Stimulated activated memory B cell treated with anti-CD40 and anti-IgM and Interleukin-4, amounts not matched to agents 10 μg/mL and 1 μg/mL and 100 μg/mL, for 72 hours (primary cell): ENCODE measurements around the gene HOXD3.

ENCODE experiments used
- ATAC-seq: fragments of 150-1000 bp; cut with Tn5 transposase; 2 replicates; pipeline ENCODE4 v1.10.0; 2021
- H3K27ac Mint-ChIP-seq: one replicate; pipeline ENCODE4 v1.8.0; 2022; ENCODE audit warnings: mild to moderate bottlenecking, mixed read lengths
- H3K27me3 Mint-ChIP-seq: one replicate; pipeline ENCODE4 v1.8.0; 2022; ENCODE audit warnings: mixed read lengths
- H3K36me3 Mint-ChIP-seq: one replicate; pipeline ENCODE4 v1.8.0; 2022; ENCODE audit warnings: mixed read lengths
- H3K4me1 Mint-ChIP-seq: one replicate; pipeline ENCODE4 v1.8.0; 2022; ENCODE audit warnings: mixed read lengths
- H3K4me3 Mint-ChIP-seq: one replicate; pipeline ENCODE4 v1.8.0; 2022; ENCODE audit warnings: mild to moderate bottlenecking, moderate library complexity, mixed read lengths
- H3K9me3 Mint-ChIP-seq: one replicate; pipeline ENCODE4 v1.8.0; 2022; ENCODE audit warnings: mixed read lengths

Gene HOXD3

GRCh38 chr2:176117823-176118371, 39.2 kb upstream of the HOXD3 start:
- Mint-ChIP-seq H3K9me3 (no peaks in the 10 kb centered on the region), H3K4me3 (no peak overlapping the region), H3K27me3 (peaks cover 79% of the 10 kb centered on the region), H3K36me3 (no peaks in the 10 kb centered on the region), H3K4me1 (peaks cover 7% of the 10 kb centered on the region), H3K27ac (no peak overlapping the region)
- ATAC-seq = no peak

DNA sequence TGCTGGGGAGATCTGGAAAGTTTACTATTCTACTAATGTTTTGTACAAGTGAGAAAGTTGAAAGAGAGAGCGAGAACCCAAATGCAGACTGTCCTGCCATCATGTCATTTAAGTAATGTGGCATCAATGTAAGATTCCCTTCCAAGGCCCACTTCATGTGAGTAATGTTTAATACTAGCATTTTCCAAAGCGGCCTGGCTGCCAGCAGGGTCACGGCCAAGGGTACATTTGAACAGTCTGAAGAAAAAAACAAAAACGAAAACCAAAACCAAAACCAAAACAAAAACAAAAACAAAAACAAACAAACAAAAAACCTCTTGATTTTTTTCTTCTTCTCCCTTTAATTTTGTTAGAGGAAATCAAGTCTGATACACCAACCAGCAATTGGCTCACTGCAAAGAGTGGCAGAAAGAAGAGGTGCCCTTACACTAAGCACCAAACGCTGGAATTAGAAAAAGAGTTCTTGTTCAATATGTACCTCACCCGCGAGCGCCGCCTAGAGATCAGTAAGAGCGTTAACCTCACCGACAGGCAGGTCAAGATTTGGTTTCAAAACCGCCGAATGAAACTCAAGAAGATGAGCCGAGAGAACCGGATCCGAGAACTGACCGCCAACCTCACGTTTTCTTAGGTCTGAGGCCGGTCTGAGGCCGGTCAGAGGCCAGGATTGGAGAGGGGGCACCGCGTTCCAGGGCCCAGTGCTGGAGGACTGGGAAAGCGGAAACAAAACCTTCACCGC, 38.3 kb upstream of the HOXD3 start:
- Mint-ChIP-seq H3K36me3 (no peaks in the 10 kb centered on the region), H3K4me3 (no peak overlapping the region), H3K9me3 (no peaks in the 10 kb centered on the region), H3K4me1 (peaks cover 7% of the 10 kb centered on the region), H3K27me3 (peaks cover 77% of the 10 kb centered on the region), H3K27ac (no peak overlapping the region)
- ATAC-seq = no peak

DNA sequence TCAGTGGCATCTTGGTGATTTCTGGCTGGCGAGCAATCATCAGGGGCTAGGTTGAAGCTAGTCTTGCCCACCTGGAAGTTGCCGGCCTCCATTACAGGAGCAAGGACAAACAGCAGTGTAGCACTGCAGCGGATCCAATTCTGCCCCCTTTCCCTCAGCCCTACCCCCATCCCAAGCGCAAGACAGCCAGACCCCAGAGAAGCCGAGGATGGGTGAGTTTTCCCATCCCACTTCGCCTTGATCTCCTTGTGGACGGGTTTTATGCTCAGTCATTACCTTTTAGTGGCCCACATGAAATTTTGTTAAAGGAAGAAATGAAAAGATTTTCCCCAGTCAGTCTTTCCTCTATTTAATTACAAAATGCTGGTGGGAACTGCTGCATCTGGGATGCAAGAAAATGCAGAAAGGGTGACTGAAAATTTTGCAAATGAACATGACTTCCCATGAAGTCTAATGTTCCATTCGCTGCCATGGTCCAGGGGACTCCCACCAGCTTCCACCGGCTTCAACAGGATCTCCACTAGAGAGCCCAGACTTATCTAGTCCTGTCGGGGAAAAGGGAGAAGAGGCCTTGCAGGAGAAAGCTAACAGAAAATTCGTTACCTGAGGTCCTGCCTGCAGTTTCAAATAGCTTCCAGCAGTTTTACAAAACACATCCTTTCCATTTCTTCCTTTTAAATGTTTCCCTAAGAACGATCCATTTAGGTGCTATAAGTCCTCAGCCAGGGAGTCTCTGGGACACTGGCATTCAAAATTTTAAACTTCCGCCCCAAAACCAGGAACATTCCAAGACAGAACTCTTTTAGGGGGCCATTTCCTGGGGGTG, 36.5 kb upstream of the HOXD3 start:
- Mint-ChIP-seq H3K4me3 (no peak overlapping the region), H3K36me3 (no peaks in the 10 kb centered on the region), H3K9me3 (no peaks in the 10 kb centered on the region), H3K27me3 (peaks cover 81% of the 10 kb centered on the region), H3K4me1 (peaks cover 7% of the 10 kb centered on the region), H3K27ac (no peak overlapping the region)
- no peak for ATAC-seq

DNA sequence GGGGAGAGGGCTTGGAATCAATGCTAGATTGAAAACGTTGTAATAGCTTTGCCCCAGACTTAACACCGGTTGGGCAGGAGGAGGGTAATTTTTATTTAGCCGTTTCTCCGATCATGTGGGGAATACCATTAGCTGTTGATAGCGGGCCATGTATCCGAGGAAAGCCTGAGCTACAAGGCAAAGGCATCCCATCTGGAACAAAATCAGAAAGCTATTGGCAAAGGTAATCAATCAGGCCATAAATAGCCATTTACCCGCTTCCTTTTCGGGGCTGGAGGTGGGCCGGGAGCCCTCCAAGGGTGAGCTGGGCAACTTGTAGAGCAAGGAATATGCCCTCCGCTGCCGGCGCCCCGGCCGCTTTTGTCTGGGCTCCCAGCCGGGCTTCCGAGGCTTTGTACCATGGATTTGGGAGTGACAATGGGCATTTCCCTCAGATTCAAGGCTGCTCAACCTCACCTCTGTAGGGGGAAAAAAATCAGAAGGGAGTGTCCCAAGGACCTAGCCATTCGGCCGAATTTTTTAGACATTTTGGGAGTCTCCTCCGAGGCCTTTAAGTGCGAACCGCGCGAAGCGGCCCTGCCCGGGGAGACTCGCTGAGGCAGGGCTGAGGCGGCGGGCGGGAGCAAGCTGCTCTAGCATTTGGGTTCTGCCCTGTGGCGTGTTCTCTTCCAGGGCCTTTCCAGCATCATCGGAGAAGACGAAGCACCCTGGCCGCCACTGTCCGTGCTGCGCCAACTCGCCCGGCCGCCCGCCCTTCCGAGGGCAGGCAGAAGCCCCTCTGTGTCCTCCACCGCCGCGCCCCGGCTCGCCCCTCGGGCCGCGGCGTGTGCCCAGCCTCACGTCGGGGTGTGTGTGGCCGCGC, 35.7 kb upstream of the HOXD3 start:
- H3K4me3 Mint-ChIP-seq = no peak overlapping the region
- H3K27ac Mint-ChIP-seq = no peak overlapping the region
- H3K4me1 Mint-ChIP-seq = peaks cover 7% of the 10 kb centered on the region
- H3K9me3 Mint-ChIP-seq = no peaks in the 10 kb centered on the region
- H3K36me3 Mint-ChIP-seq = no peaks in the 10 kb centered on the region
- ATAC-seq = no peak
- H3K27me3 Mint-ChIP-seq = peaks cover 81% of the 10 kb centered on the region

GRCh38 chr2:176122052-176122682, 34.9 kb upstream of the HOXD3 start:
- Mint-ChIP-seq H3K9me3 (no peaks in the 10 kb centered on the region), H3K27ac (no peak overlapping the region), H3K4me1 (peaks cover 7% of the 10 kb centered on the region), H3K27me3 (peaks cover 81% of the 10 kb centered on the region), H3K4me3 (no peak overlapping the region), H3K36me3 (no peaks in the 10 kb centered on the region)
- ATAC-seq = no peak

- peaks cover 7% of the 10 kb centered on the region for H3K4me1 Mint-ChIP-seq
- peaks cover 81% of the 10 kb centered on the region for H3K27me3 Mint-ChIP-seq
- no peaks in the 10 kb centered on the region for H3K36me3 Mint-ChIP-seq
- no peak for ATAC-seq
- no peaks in the 10 kb centered on the region for H3K9me3 Mint-ChIP-seq
- no peak within 1 kb of the TSS for H3K4me3 Mint-ChIP-seq
- H3K27ac Mint-ChIP-seq = no peak within 1 kb of the TSS
Observed at GRCh38 chr2:176122683-176123410, 34.3 kb upstream of the HOXD3 start, which contains the start of gene HOXD9. TSS of gene HOXD9 (plus strand) at chr2:176122719. CDS start at chr2:176122769, 50 bp downstream.

DNA sequence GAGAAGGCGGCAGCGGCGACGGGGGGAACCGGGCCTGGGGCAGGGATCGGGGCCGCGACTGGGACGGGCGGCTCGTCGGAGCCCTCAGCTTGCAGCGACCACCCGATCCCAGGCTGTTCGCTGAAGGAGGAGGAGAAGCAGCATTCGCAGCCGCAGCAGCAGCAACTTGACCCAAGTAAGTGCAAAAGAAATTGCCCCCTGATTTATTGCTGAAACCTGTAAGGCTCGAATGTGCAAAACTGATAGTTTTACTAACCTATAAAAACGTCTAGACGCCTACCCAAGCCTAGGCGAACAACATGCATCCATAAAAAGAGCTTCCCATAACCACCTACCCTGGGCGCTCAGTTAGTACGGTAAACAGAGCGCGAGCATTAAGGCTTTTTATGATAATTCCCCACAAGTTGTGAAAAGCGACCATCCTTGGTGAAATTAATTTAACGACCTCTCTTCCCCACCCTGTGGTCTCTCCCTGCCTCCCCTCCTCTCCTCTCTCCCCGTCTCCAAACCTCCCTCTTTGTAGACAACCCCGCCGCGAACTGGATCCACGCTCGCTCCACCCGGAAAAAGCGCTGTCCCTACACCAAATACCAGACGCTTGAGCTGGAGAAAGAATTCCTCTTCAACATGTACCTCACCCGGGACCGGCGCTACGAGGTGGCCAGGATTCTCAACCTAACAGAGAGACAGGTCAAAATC, 33.5 kb upstream of the HOXD3 start:
- Mint-ChIP-seq H3K27ac (no peak overlapping the region), H3K27me3 (peaks cover 81% of the 10 kb centered on the region), H3K9me3 (no peaks in the 10 kb centered on the region), H3K36me3 (no peaks in the 10 kb centered on the region), H3K4me3 (no peak overlapping the region), H3K4me1 (peaks cover 13% of the 10 kb centered on the region)
- ATAC-seq = no peak

DNA sequence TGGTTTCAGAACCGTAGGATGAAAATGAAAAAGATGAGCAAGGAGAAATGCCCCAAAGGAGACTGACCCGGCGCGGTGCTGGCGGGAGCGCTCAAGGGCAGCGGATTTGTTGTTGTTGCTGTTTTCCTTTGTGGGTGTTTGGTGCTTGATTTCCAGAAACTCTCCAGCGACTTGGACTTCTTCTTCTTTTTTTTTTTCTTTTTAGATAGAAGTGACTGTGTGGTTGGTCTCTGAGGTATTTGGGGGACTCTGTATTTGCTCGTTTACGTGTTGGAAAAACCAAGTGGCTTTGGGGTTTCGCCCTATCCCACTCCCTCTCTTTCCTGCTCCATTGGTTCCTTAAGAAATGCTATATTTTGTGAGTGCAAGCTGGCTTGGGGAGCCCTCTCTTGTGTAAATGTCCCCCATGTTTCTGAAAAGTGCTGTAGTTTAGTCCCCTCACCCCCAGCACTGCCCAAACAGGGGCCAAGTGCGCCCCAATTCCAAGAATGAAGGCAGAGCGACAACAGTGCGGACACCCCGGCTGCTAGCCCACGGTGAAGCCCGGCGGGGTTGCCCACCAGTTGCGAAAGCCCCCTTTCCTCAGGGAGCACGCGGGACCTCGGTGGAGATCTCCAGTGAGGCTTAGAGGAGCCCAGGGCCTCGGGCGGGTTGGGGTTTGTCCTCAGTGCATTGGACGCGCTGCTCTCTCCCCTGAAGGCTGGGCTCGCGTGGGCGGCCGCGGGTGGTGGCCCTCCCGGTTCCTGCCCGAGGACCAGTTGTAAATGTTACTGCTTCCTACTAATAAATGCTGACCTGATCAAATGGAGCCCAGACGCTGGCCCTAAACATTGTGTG, 32.8 kb upstream of the HOXD3 start:
- no peak for ATAC-seq
- Mint-ChIP-seq H3K4me1 (peaks cover 13% of the 10 kb centered on the region), H3K9me3 (no peaks in the 10 kb centered on the region), H3K36me3 (no peaks in the 10 kb centered on the region), H3K27me3 (peaks cover 81% of the 10 kb centered on the region), H3K27ac (no peak overlapping the region), H3K4me3 (no peak overlapping the region)

DNA sequence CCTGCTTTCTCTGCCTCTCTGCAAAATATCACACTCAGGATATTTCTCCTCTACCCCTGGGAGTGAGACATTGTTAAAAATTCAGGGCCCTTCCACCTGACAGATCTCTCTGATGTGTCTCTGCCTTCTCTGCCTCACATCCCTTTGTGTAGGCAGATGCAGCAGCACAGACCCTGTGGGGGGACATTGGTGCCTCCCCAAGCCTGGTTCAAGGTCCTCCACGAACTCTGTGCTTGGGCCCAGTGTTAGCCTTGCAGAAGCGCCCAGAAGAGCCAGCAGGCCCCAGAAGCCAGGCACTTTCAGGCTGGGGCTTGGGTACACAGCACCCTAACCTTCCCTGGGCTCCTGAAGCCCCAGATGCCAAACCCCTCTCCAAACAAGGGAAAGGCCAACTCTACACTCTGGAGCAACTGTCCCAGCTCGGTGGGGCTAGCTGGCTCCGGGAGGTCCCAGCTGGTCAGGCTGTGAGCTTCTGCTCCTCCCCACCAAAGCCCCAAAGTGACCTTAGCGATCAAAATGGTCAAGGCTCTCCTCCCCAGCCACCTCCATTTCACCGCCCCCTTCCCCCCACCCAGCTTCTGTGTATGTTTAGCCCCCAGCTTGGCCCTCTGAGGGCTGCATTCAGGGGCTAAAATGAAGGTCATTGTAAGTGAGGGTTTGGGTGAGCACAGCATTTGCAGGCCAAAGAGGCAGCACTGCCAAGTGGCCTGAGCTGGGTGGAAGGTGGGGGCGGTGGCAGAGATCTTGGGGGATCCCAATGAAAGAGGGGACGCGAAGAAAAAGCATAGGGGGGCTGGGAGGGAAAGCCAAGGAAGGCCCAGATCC, 31.9 kb upstream of the HOXD3 start:
- H3K9me3 Mint-ChIP-seq = no peaks in the 10 kb centered on the region
- no peaks in the 10 kb centered on the region for H3K36me3 Mint-ChIP-seq
- H3K4me3 Mint-ChIP-seq = no peak overlapping the region
- no peak for ATAC-seq
- H3K27me3 Mint-ChIP-seq = peaks cover 73% of the 10 kb centered on the region
- peaks cover 13% of the 10 kb centered on the region for H3K4me1 Mint-ChIP-seq
- no peak overlapping the region for H3K27ac Mint-ChIP-seq

DNA sequence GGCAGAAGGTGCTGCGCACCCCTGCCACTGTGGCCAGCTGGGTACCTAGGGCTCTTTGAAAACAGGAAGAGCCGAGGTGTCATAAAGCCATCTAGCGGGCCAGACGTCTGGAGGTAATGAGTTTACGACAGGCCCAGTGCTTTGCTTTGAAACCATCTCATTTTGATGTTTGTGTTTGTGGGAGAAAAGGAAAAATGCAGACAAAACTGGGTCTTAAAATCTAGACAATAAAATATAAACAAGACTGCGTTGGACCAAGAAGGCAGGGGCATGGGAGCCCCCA, 31.4 kb upstream of the HOXD3 start:
- Mint-ChIP-seq H3K36me3 (no peaks in the 10 kb centered on the region), H3K9me3 (no peaks in the 10 kb centered on the region), H3K27me3 (peaks cover 70% of the 10 kb centered on the region), H3K27ac (no peak overlapping the region), H3K4me1 (peaks cover 13% of the 10 kb centered on the region), H3K4me3 (no peak overlapping the region)
- no peak for ATAC-seq

- ATAC-seq = no peak
- H3K36me3 Mint-ChIP-seq = no peaks in the 10 kb centered on the region
- H3K9me3 Mint-ChIP-seq = no peaks in the 10 kb centered on the region
- H3K4me1 Mint-ChIP-seq = peaks cover 15% of the 10 kb centered on the region
- H3K27me3 Mint-ChIP-seq = peaks cover 75% of the 10 kb centered on the region
- no peak overlapping the region for H3K4me3 Mint-ChIP-seq
- H3K27ac Mint-ChIP-seq = no peak overlapping the region
Observed at GRCh38 chr2:176126929-176127773, 30.0 kb upstream of the HOXD3 start.

DNA sequence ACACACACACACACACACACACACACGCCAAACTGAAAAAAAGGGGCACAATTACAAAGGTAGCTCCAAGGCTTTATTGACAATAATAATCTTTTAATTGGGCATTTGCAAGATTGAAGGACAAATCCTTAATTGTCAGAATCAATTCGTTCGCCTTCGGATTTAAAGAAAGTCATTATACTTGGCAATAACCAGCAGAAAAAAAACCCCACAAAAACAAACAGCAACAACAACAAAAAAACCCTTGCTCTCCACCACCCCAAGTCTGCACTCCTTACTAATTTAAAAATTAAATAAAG, 29.4 kb upstream of the HOXD3 start:
- no peak for ATAC-seq
- no peak overlapping the region for H3K4me3 Mint-ChIP-seq
- no peak overlapping the region for H3K27ac Mint-ChIP-seq
- peaks cover 20% of the 10 kb centered on the region for H3K4me1 Mint-ChIP-seq
- H3K27me3 Mint-ChIP-seq = peaks cover 81% of the 10 kb centered on the region
- no peaks in the 10 kb centered on the region for H3K36me3 Mint-ChIP-seq
- H3K9me3 Mint-ChIP-seq = no peaks in the 10 kb centered on the region
